Measurements from ENCODE around the gene PKD1.

DNA sequence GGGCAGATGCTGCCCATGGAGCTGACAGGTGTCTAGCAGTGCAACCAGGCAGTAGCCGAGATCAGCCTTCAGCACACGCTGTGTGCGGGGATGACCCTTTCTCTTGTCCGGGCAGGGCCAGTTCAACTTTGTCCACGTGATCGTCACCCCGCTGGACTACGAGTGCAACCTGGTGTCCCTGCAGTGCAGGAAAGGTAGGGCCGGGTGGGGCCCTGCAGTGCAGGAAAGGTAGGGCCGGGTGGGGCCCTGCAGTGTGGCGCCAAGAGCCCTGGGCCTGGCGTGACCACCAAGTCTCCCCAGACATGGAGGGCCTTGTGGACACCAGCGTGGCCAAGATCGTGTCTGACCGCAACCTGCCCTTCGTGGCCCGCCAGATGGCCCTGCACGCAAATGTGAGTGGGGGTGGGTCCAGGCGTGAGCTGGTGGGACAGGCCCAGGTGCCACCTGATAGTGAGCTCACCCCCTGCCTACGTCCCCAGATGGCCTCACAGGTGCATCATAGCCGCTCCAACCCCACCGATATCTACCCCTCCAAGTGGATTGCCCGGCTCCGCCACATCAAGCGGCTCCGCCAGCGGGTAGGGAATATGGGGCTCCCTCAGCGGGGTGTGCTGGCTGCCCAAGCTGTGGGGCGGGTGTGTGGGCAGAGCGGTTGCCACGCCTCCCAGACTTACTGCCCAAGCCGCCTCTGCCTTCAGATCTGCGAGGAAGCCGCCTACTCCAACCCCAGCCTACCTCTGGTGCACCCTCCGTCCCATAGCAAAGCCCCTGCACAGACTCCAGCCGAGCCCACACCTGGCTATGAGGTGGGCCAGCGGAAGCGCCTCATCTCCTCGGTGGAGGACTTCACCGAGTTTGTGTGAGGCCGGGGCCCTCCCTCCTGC, 47.7 kb downstream of the PKD1 start:
- TF ChIP-seq REST (IDR thresholded peaks at IDR 0.05; ENCODE audit: borderline replicate concordance) (no peak), EZH2 (IDR thresholded peaks at IDR 0.05; ENCODE audit: borderline replicate concordance, insufficient read depth, low read length, poor library complexity, severe bottlenecking) (no peak)

Data from neural cell (in vitro differentiated cells).